ENCODE measurements around the gene PAQR8.

Gene PAQR8

GRCh38 chr6:52419809-52420667 is 58.1 kb downstream of the PAQR8 start, which contains the start of gene EFHC1:
Gene EFHC1, plus strand, starts transcription at chr6:52420342. Its CDS starts 69 bp downstream, at chr6:52420411.
- H4K20me1 ChIP-seq (ENCODE audit: low read depth, low read length), result no peaks in the 10 kb centered on the region
- H3F3A ChIP-seq (ENCODE audit: insufficient read depth), result peaks cover 16% of the 10 kb centered on the region; the same call in 1 of the 2 replicates
- no peaks in the 10 kb centered on the region for H3K27me3 ChIP-seq (ENCODE audit: low read length)
- H3K4me3 ChIP-seq (ENCODE audit: insufficient read depth, low read length, poor library complexity, severe bottlenecking), result peak within 1 kb of the TSS; percentile 65
- no peaks in the 10 kb centered on the region for H3K9me3 ChIP-seq (ENCODE audit: insufficient read depth, low read length)
- H3K36me3 ChIP-seq (ENCODE audit: low read length), result no peaks in the 10 kb centered on the region
- no peak for TF ChIP-seq CTCF (IDR thresholded peaks at IDR 0.05; ENCODE audit: insufficient read depth, low read length, poor library complexity, severe bottlenecking)
- TF ChIP-seq EZH2phosphoT487 (conservative IDR thresholded peaks at IDR 0.05; ENCODE audit: low read length), result no peak
- H2AFZ ChIP-seq (ENCODE audit: low read depth, low read length, severe bottlenecking), result peak within 1 kb of the TSS; percentile 84
- no peaks in the 10 kb centered on the region for H3K9me2 ChIP-seq (replicated peaks; ENCODE audit: insufficient read depth, low read length)
- H3K4me2 ChIP-seq (ENCODE audit: low read depth, low read length, poor library complexity, severe bottlenecking), result peak within 1 kb of the TSS; percentile 83
- H3K9ac ChIP-seq (ENCODE audit: low read length), result peak within 1 kb of the TSS; percentile 72
- no peaks in the 10 kb centered on the region for H3K79me2 ChIP-seq (ENCODE audit: insufficient read depth, low read length)
- H3K27ac ChIP-seq (ENCODE audit: low read depth, low read length), result 0 out of 2 replicates have a peak within 1 kb of the TSS, but pooled peaks have one; percentile 2

- H3K4me2 ChIP-seq (ENCODE audit: low read depth, low read length, poor library complexity, severe bottlenecking), result peak overlapping the region; percentile 83
- H3K9ac ChIP-seq (ENCODE audit: low read length), result peak overlapping the region; percentile 72
- H3K4me3 ChIP-seq (ENCODE audit: insufficient read depth, low read length, poor library complexity, severe bottlenecking), result peak overlapping the region; percentile 65
- no peak overlapping the region for H3K27ac ChIP-seq (ENCODE audit: low read depth, low read length)
- H2AFZ ChIP-seq (ENCODE audit: low read depth, low read length, severe bottlenecking), result peak overlapping the region; percentile 84
- no peaks in the 10 kb centered on the region for H3K79me2 ChIP-seq (ENCODE audit: insufficient read depth, low read length)
- no peaks in the 10 kb centered on the region for H3K9me3 ChIP-seq (ENCODE audit: insufficient read depth, low read length)
- TF ChIP-seq CTCF (IDR thresholded peaks at IDR 0.05; ENCODE audit: insufficient read depth, low read length, poor library complexity, severe bottlenecking) (no peak), EZH2phosphoT487 (conservative IDR thresholded peaks at IDR 0.05; ENCODE audit: low read length) (no peak)
- no peaks in the 10 kb centered on the region for H4K20me1 ChIP-seq (ENCODE audit: low read depth, low read length)
- no peaks in the 10 kb centered on the region for H3K9me2 ChIP-seq (replicated peaks; ENCODE audit: insufficient read depth, low read length)
- H3F3A ChIP-seq (ENCODE audit: insufficient read depth), result peaks cover 16% of the 10 kb centered on the region; the same call in 1 of the 2 replicates
- no peaks in the 10 kb centered on the region for H3K36me3 ChIP-seq (ENCODE audit: low read length)
- no peaks in the 10 kb centered on the region for H3K27me3 ChIP-seq (ENCODE audit: low read length)
Observed at GRCh38 chr6:52420668-52421358, 58.9 kb downstream of the PAQR8 start.

GRCh38 chr6:52422156-52422555 is 60.2 kb downstream of the PAQR8 start:
- H3K4me3 ChIP-seq (ENCODE audit: insufficient read depth, low read length, poor library complexity, severe bottlenecking), result no peak overlapping the region
- H3K9ac ChIP-seq (ENCODE audit: low read length), result no peak overlapping the region
- no peak overlapping the region for H3K27ac ChIP-seq (ENCODE audit: low read depth, low read length)
- no peak for TF ChIP-seq CTCF (IDR thresholded peaks at IDR 0.05; ENCODE audit: insufficient read depth, low read length, poor library complexity, severe bottlenecking)
- TF ChIP-seq EZH2phosphoT487 (conservative IDR thresholded peaks at IDR 0.05; ENCODE audit: low read length), result no peak
- no peaks in the 10 kb centered on the region for H3K36me3 ChIP-seq (ENCODE audit: low read length)
- H3K9me2 ChIP-seq (replicated peaks; ENCODE audit: insufficient read depth, low read length), result no peaks in the 10 kb centered on the region
- no peaks in the 10 kb centered on the region for H3K27me3 ChIP-seq (ENCODE audit: low read length)
- H2AFZ ChIP-seq (ENCODE audit: low read depth, low read length, severe bottlenecking), result no peak overlapping the region
- no peak overlapping the region for H3K4me2 ChIP-seq (ENCODE audit: low read depth, low read length, poor library complexity, severe bottlenecking)
- no peaks in the 10 kb centered on the region for H4K20me1 ChIP-seq (ENCODE audit: low read depth, low read length)
- H3K79me2 ChIP-seq (ENCODE audit: insufficient read depth, low read length), result no peaks in the 10 kb centered on the region
- H3K9me3 ChIP-seq (ENCODE audit: insufficient read depth, low read length), result no peaks in the 10 kb centered on the region
- H3F3A ChIP-seq (ENCODE audit: insufficient read depth), result peaks cover 16% of the 10 kb centered on the region; the same call in 1 of the 2 replicates
